ENCODE results near the gene ST7. TPM values are rescaled to one million over a fixed set of nuclear protein-coding genes. Genes with fewer than 3 reads are reported as not detected.

The ST7 gene
- total and polyA plus RNA-seq, 2 of the 8 experiments (the other 6 are each of a cell fraction or from before 2014, with no cell fraction given) = 16.3 to 18.0 TPM

- no peak overlapping the region for H3K9ac ChIP-seq (replicated peaks in 1 of 4; ENCODE audit: extremely low read depth in 1 of 4, low read depth in 3 of 4, low read length in 3 of 4)
- H2BK12ac ChIP-seq (ENCODE audit: low read depth, low read length) = no peak overlapping the region
- H3K4me3 ChIP-seq (ENCODE audit: extremely low read depth in 1 of 4, insufficient read depth in 2 of 4, low read depth in 3 of 4, low read length in 4 of 4) = no peak overlapping the region
- no peak overlapping the region for H2BK5ac ChIP-seq (ENCODE audit: low read depth, low read length)
- H4K20me1 ChIP-seq (replicated peaks in 1 of 2; ENCODE audit: control insufficient read depth in 1 of 2, insufficient read depth in 2 of 2, low read length in 2 of 2) = no peaks in the 10 kb centered on the region
- no peaks in the 10 kb centered on the region for H3K23me2 ChIP-seq (ENCODE audit: low read depth, low read length)
- no peaks in the 10 kb centered on the region for H3K79me2 ChIP-seq (ENCODE audit: control insufficient read depth in 1 of 2, insufficient read depth in 2 of 2, low read length in 2 of 2)
- H3K27ac ChIP-seq (ENCODE audit: low read depth, low read length) = no peak overlapping the region
- TF ChIP-seq HDAC6 (IDR thresholded peaks at IDR 0.05; ENCODE audit: low read depth, low read length) (no peak), CHD2 (IDR thresholded peaks at IDR 0.05; ENCODE audit: low read length) (no peak), SP1 (IDR thresholded peaks at IDR 0.05; ENCODE audit: low read depth, low read length) (no peak), SP4 (IDR thresholded peaks at IDR 0.05; ENCODE audit: low read length) (no peak)
- no peaks in the 10 kb centered on the region for H3K36me3 ChIP-seq (ENCODE audit: control insufficient read depth in 2 of 4, insufficient read depth in 4 of 4, low read length in 3 of 4)
- no peak overlapping the region for H4K8ac ChIP-seq (ENCODE audit: extremely low read depth, insufficient read depth, low read length)
- H3K23ac ChIP-seq (ENCODE audit: insufficient read length) = no peak overlapping the region
- H2BK15ac ChIP-seq (ENCODE audit: low read length) = no peak overlapping the region
- CTCF ChIA-PET (ENCODE audit: partially characterized antibody) = interaction anchor here (1.1 to 1.9 kb wide), 5 partner anchors 9 to 78 kb away, joined by 3 to 4 read pairs (median 4); no protein-coding TSS in a partner anchor
- H3K18ac ChIP-seq (ENCODE audit: extremely low read depth, low read length) = no peak overlapping the region
- no peaks in the 10 kb centered on the region for H3K27me3 ChIP-seq (replicated peaks in 1 of 4; ENCODE audit: control insufficient read depth in 3 of 4, extremely low read depth in 1 of 4, insufficient read depth in 3 of 4, low read length in 3 of 4)
- H3K56ac ChIP-seq (replicated peaks; ENCODE audit: insufficient read length, low read depth, low read length) = no peak overlapping the region
- H3K4me1 ChIP-seq (replicated peaks in 1 of 4; ENCODE audit: control insufficient read depth in 3 of 4, insufficient read depth in 4 of 4, low read length in 3 of 4) = no peaks in the 10 kb centered on the region
- H3K4me2 ChIP-seq (ENCODE audit: insufficient read depth in 1 of 2, low read depth in 2 of 2, low read length in 2 of 2) = no peak overlapping the region
- no peak overlapping the region for H2AK5ac ChIP-seq (ENCODE audit: low read depth, low read length)
- no peak for DNase-seq (ENCODE audit: low read depth in 1 of 2, low spot score in 2 of 2)
- no peak overlapping the region for H3K4ac ChIP-seq (replicated peaks; ENCODE audit: insufficient read length, low read depth, low read length)
- no peak overlapping the region for H2AFZ ChIP-seq (ENCODE audit: low read length)
- no peak overlapping the region for H2BK120ac ChIP-seq (replicated peaks; ENCODE audit: low read depth, low read length)
- no peak overlapping the region for H4K91ac ChIP-seq (replicated peaks; ENCODE audit: insufficient read length, low read length)
- POLR2A ChIA-PET (ENCODE audit: partially characterized antibody) = no interaction called here
- WGBS, 2 experiments (ENCODE audit: extremely low coverage in 1 of 2, insufficient coverage in 1 of 2, insufficient read length in 1 of 2, insufficient replicate concordance in 2 of 2, low coverage in 1 of 2, low lambda C conversion rate in 2 of 2, missing lambda C conversion rate in 1 of 2) = 84% methylated on average over 5 of the region's 5 CpGs; no CpG with 5 or more reads in 1 of the 2 experiments
- H3K9me3 ChIP-seq (ENCODE audit: insufficient read depth in 2 of 2, low read depth in 1 of 2, low read length in 1 of 2) = peaks cover 0 to 3% of the 10 kb centered on the region in 2 experiments; a peak in 1 of 4 replicates
- no peak overlapping the region for H2BK20ac ChIP-seq (ENCODE audit: low read length)
- no peak overlapping the region for H4K5ac ChIP-seq (ENCODE audit: insufficient read length, low read depth, low read length)
- no peak overlapping the region for H3K14ac ChIP-seq (ENCODE audit: insufficient read length)
- H3K79me1 ChIP-seq (ENCODE audit: low read depth, low read length) = no peaks in the 10 kb centered on the region
- no peak for FAIRE-seq
These were observed 83.5 kb downstream of the ST7 start for GRCh38 chr7:117036836-117037235.

All from H1 (cell line).